ENCODE data around the gene ITGB6.
A peak's percentile ranks its signal among the peaks of the same experiment; 100 is the strongest.

DNA sequence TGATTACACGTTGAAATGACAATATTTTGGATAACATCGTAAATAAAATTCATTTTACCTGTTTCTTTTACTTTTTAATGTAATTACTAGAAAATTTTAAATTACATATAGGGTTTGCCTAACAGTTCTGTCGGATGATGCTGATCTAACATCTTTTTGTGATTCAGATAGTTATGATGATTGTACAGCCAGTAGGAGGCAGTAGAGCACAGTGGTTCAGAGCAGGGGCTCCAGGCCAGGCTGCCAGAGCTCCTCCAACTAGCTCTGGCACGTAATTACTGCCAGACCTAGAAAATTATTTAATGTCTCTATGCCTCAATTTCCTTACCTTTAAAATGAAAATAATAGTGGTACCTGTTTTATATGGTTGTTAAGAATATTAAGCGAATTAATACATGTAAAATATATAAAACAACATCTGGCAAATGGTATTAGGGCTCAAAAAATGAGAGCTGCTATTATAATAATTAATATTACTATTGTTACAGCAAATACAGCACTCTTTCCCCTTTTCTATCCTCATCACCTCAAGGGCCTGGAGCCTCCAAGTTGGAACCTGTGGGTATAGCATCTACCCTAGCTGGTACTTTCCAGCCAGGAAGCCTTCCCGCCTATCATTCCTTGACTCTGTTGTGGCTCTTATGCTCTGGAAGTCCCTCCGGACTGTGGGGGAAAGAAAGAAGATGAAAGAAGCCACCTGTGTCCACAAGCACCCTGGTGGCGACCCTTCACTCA lies 90.0 kb downstream of the ITGB6 start:
- TF ChIP-seq, protein P1, sequence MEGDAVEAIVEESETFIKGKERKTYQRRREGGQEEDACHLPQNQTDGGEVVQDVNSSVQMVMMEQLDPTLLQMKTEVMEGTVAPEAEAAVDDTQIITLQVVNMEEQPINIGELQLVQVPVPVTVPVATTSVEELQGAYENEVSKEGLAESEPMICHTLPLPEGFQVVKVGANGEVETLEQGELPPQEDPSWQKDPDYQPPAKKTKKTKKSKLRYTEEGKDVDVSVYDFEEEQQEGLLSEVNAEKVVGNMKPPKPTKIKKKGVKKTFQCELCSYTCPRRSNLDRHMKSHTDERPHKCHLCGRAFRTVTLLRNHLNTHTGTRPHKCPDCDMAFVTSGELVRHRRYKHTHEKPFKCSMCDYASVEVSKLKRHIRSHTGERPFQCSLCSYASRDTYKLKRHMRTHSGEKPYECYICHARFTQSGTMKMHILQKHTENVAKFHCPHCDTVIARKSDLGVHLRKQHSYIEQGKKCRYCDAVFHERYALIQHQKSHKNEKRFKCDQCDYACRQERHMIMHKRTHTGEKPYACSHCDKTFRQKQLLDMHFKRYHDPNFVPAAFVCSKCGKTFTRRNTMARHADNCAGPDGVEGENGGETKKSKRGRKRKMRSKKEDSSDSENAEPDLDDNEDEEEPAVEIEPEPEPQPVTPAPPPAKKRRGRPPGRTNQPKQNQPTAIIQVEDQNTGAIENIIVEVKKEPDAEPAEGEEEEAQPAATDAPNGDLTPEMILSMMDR (IDR thresholded peaks at IDR 0.05; ENCODE audit: control extremely low read depth in 1 of 3, insufficient read depth in 1 of 3, low read depth in 1 of 3, low read length in 3 of 3), result peak; percentile 54 to 82 (median 74)
- TF ChIP-seq EZH2 (IDR thresholded peaks at IDR 0.05; ENCODE audit: low read depth, low read length, severe bottlenecking) (no peak), GTF2F1 (IDR thresholded peaks at IDR 0.05; ENCODE audit: borderline replicate concordance, low read depth, low read length) (no peak), SAP30 (IDR thresholded peaks at IDR 0.05; ENCODE audit: insufficient read depth, insufficient replicate concordance, low read length) (no peak)

Measured in H1 (cell line).